Islet precursor cell (in vitro differentiated cells): Measurements from ENCODE around the gene HOXC5.
A peak's percentile ranks its signal among the peaks of the same experiment; 100 is the strongest.
"Not testable (repeated sequence)": the region's sequence is repeated elsewhere in the genome, so short reads cannot be mapped to it uniquely, and the experiment has no call there.

Source experiments
- DNase-seq: peaks from one replicate; pipeline ENCODE4 v3.0.0-alpha.2; 2018

Gene HOXC5

DNA sequence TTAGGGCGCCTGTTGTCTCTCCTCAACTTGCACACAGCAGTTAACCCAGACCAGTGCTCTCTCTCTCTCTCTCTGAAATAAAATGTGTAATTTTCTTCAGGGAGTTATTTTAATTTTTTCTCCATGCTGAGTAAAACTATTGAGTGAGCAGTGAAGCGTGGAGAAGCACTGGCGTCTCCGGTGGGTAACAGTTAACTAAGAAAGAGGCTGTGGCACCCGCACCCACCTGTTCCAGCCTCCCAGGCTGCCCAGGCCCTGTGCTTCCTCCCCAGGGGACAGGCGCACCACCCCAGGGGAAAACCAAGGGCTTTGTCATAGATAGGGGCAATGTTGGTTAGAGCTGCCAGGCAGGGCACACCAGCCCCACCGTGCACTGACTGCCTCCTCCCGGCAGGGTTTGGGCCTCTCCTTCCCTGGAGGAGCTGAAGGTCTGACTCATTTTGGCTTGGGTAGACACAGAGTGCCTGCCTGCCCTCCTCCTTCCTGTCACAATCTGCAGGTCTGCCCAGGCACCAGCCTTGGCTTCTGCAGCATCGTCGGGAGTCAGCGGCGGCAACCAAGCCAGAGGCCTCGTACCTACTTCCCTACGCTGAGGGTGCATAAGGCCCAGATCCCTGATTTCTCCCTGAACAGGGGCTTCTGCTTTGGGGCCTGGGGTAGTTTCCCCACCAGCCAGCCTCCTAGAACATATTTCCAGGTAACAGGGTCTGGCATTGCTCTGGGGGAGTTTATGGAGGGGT is 3.9 kb downstream of the HOXC5 start:
- DNase-seq = peak; percentile 95

DNA sequence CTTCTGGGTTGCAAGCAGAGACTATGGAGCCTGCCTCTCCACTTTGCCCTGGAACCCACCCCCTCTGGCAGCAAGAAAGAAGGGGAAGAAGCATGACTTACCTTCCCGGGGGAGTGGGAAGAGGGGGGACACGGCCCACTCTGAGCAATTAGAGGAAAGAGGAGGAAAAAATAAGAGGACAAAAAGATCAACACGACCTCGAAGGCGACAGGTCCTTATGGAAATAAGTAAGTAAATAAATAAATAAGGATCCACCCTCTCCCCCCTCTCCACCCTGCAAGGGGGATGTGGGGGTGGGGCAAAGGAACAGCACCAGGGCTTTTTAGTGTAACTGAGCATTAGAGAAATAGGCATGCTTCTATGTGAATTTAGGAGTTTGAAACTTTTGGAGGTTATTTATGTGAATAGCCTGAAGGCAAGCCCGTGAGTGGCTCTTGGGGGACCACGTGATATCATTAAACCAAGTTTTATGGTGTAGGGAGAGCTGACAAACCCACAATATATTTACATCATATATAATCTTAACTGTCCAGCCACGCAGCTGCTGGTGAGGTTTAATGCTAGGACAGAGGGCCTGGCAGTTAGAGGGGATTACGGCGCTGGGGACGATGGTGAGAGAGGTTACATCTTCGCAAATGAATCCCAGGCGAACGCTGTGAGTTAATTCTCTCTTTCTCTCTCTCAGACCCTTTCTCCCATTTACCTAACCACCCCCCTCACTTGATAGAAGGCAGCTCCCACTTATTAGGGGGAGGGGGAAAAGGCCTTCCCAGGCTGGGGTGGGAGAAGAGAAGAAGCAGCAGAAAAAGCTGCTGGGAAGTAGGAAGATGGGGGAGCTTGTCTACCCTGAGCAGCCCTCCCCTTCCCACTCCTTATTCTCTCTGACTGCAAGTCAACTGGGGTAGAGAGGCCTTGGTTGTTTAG is 4.8 kb downstream of the HOXC5 start:
- no peak for DNase-seq

DNA sequence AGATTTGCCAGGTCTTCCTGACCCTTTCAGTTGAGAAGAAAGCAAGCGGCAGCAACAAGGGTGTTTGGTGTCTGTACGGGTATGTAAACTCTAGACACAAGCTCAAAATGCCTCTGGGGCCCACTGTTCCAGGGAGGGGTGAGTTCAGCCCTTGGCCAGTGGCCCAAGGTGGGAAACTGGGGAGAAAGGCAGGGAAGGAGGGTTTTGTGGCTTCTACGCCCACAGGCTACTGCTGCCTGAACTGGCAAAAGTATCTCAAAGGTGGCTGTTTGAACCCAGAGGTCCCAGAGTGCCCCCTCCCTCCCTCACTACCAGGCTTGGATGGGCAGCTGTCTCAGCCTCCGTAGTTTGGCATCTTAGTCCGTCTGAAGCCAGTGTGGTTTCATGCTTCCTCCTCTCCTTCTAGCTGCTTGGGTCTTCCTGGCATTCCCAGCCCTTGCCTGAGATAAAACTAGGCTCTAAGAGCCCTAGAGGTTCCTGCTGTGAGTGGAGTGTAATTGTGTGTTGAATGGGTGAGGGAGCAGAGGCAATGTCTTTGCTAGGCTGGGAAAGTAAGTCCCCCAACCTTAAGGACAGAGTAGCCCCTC is 5.5 kb downstream of the HOXC5 start:
- peak; percentile 62 for DNase-seq

DNA sequence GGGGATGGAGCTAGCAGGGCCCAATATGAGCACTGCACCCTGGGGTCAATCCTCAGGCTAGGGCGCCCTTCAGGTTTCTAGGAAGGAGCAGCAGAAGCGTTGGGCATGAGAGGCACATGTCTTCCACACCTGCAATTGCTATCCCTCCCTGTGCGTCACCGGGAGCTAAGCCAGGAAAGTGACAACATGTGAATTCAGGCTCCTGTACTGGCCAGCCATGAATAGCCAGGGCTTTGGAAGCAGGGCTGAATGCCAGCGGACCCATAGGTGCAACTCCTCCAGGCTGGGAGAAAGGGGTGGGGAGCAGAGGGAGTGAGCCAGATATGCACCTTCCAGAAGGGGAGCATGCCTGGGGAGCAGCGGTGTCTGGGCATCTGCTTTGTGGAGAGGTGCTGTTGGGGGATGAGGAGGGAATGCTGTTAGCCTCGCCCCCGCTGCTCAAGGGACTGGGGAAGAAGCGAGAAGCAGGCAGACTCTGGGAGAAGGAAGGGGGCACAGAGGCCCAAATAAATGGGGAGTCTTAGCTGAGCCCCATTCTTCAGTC is 6.1 kb downstream of the HOXC5 start:
- DNase-seq = peak; percentile 63

DNA sequence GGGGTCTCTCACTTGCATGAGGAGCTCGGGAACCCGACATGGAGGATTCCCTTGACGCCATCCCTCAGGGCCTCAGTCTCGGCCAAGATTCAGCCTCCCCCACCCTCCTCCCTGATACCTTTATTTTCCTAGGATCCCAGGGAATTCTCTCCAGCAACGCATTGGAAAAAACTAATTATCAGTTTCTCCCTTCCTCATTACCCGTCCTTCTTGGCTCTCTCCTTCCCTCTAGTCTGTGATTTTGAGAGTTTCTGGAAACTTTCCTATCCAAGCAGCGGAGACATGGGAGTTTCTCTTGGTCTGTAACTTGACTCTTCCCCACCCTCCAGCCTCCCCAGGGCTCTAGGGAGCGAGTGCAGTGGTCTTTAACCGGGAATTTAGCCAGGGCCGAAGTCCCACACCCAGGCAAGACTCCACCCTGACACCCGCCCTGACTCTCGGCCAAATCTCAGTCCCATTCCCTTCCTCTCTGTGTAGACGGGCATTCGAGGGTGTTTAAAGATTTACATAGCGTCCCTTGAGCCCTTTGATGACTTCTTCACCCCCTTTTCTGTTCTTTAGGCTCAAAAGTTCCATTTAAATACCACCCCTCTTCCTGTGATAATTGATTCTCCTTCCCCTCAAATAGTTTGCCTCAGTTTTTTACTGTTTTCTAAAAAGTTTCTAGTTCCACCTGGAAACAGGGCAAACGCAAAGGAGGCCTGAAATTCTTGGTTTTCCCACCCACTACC is 6.7 kb downstream of the HOXC5 start:
- peak; percentile 76 for DNase-seq

DNA sequence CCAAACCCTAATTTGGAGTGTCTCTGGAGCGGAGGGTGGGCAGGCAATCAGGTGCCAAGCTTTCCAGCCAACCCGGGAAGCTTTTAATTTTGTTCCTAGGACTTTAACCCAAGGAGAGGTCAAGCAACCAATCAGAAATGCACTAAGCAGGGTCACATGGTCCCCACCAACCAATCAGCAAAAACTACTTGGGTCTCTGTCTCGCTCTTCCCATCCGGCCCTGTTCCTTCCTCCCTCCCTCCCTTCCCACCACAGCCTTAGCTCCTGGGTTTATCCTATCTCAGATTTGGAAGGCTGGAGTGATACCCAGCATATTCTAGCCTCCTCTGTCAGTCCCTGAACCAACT is 7.3 kb downstream of the HOXC5 start:
- peak; percentile 71 for DNase-seq

DNA sequence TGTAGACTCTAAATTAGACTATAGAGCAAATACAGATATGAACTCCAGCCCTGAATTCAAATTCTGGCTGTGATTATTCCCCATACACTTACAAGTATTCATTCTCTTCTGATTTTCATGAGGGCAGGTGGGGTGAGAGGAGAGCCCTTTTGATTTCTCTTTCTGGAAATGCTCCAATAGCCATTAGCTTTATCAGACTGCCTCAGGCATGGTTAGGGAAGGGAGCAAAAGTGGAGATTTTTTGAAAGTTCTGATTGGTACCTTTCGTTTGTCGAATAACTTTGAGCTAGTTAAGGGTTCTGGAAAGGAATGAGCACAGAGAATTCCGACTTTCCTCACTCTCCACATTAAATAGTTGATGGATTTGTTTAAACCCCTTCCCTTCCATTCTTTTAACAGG is 7.8 kb downstream of the HOXC5 start:
- no peak for DNase-seq

DNA sequence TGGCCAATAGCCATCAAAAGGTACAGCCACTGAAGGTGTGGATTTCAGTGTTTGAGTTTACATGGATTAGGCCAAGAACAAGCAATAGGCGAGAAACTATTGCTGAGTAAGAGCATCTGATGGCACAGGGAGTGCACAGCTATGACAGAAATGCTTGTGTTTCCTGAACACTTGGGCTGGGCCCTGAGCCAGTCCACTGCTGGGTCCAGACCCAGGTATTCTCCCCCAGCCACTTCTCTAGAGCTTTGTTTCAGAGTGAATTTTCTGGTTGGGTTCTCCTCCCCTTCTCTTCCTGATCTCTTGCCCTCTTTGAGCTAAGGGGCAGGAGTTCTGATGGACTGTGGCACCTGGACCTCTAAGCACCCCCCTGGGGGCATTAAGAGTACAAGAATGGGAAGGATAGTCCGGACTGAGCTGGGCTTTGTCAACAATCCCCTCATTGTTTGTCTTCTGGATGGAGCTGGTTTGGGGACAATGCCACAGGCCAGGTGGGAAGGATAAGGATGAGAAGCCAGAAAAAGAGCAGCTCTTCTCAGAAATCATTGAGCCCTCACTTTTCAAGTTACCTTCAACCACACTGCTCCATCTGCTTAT is 8.3 kb downstream of the HOXC5 start:
- DNase-seq = peak; percentile 61

DNA sequence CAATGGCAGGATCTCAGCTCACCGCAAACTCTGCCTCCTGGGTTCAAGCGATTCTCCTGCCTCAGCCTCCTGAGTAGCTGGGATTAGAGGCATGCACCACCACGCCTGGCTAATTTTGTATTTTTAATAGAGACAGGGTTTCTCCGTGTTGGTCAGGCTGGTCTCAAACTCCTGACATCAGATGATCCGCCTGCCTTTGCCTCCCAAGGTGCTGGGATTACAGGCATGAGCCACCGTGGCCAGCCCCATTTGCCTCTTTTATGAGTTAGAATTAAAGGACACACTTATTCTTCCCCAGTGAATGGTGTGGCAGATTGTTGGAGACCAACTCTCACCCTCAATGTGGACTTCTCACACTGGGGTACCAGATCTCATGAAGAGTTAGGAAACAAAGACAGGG is 9.2 kb downstream of the HOXC5 start:
- not testable (repeated sequence) for DNase-seq

DNA sequence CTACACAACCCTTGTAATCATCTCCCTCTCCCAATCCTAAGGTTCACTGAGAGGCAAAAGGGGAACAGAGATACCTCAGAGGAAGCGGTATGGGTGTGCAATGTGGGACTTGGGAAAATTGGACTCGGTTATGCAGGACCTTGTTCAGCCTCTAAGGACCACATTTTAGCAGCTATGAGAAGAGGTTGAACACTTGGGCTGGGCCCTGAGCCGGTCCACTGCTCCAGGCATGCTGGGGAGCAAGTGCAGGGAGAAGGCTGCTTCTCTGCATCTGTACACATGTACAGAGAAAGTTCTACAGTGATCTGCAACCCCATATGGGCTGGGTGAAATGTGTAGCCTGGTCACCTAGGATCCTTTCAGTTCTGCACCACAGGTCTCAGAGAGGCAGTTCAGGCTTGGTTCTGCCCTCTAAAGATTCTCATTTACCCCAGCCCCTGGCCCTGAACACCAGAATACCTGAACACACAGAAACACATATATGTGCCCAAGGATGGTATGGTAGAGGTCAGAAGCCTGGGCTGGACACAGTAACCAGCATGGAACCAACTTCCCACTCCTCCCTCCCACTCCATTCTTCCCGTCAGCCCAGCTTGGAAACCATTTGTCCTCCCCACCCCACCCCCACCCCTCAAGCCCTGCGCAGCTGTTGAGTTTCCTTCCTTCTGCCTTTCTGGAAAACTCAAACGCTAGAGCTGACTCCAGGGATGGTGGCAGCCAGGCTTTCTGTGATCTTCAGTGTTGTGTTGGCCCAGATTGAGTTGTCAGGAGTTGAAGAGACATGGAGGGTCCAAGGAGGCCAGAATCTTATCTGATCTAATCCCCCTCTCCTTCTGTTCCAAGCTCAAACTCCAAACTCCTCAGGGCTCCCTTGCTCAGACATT is 10.4 kb downstream of the HOXC5 start:
- no peak for DNase-seq

DNA sequence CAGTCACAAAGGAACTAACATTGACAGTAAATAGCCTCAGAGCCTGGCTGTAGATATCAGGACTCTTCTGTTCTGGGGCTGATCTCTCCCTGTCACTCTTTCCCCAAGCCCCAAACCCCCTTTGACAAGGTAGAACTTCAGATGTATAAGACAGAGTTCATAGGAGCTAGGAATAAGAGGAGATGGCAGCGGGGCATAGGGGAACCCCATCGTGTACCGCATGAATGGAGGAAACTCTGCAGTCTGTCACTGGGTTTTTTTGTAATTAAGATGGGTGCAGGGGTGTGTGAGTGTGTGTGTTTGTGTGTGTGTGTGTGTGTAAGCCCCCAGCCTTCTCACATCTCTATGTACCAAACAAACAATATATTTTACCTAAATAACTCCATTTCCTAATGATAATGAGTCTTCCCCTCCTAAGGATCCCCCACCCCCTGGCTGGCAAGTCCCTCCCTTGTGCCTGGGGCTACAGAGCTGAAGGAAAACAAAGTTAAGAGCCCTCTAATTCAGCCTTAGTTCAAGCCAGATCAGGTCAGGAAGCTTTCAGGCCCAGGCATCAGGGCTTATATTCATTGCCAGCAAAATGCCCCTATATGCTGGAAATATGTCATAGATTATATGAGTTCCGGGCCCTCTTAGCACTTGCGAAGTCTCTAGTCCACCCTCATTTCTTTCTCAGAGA is 11.7 kb downstream of the HOXC5 start:
- DNase-seq = peak; percentile 75

DNA sequence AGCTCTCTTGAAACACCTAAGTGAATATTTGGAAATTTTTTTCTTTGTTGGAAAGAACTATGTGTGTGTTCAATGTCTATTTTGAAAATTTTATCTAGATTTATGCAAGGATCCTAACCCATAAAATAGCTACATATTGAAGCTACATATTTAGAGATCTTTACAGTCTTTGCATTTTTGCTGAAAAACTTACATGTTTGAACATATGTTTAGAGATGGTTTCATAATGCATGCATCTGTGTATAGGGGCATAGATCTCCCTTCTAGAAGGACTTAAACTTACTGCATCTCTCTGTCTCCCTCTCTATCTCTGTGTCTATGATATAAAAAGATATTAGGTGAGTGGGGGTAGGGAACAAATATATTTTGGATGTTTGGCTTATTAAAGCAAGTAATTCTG is 12.6 kb downstream of the HOXC5 start:
- DNase-seq = no peak

DNA sequence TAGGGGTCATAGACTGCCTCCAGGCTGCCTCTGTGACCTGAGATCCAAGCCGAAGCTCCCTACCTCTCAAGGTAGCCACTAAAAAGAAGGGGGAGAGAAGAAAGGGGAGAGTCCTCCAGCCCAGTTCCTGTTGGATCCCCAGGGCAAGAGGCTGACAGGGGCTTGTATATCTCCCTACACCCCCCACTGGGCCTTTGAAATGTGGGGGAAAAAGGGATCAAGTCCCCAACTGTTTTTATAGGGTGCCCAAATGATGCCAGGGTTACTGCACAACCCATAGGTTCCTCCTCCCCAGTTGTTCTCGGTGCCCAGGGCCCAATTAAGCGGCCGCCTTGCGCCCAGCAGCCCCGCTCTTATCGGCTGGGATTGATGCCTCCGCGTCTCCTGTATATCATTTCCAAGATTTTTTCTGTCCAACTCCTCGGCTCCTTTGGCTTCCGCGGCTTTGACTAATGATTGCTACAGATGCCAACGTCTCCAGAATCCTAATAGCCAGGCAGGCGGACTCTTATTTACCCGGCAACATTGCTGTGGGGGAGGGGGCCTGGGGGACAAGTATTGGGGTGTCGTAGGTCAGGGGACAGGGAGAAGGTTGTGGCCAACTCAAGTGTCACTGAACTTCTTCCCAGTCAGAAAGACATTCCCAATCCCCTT is 13.1 kb downstream of the HOXC5 start:
- DNase-seq = no peak

DNA sequence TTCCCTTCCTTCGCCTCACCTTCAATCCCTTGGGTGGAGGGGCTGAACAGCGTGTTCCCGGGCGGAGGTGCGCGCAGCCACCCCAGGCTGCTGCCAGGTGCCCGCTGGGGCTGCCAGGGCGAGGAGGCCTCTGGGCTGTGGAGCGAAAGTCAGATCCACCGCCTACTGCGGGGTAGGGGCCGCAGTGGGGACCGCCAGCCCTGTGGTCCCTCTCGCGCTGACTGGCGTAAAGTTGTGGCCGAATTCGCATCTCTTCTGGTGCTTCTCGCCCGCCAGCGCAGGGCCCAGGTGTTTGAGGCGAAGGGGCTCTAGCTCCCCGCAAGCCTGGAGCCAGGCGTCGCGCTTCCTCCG is 13.9 kb downstream of the HOXC5 start:
- DNase-seq = no peak

DNA sequence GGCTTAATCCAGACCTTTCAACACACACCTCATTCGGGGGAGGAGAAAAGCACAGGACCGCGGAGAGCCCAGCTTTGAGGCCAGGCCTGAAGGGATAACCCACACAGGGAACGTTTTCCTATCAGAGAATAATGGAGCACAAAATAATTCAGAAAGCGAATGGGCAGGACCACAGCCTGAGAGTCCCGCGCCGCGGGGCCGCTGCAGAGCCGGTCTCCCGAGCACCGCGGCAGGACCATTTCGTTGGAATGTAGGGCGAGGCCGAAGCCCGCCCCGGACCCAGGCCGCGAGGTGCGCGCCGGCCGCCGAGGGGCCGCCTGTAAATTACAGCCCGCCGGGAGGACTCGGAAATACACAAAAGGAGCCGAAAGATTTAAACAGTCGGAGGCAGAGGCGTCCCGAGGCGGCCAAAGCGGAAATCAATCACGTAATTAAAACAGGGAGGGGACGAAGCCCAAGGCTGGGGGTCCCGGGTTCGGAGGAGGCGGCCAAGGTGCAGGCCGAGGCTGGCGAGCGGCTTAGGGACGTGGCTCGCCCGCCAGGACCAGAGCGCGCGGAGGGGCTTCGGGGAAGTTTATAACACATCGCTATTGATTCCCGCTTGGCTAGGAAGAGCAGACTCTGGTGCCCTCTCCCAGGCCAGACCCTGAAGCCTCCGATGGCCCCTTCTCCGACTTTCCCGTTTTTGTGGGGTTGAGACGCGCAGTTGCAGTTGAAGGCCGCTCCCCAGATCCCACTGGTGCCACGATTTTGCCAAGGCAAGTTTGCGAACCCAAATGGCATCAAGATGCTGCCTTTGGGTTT is 14.5 kb downstream of the HOXC5 start:
- peak; percentile 80 for DNase-seq

DNA sequence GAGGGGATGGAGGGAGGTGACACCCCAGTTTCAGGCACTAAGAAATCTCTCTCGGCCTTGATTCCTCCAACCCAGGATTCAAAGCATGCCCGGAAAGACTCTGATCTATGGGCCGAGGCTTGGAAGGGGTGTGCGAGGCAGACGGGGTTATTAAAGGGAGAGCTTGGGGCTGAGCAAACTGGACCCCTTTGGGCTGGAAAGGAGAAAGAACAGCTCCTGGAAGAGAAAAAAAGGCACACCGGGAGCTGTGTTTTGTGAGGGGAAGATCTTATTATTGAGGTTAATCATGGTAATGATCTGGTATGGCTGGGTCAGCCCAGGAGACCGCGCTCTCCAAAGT is 15.1 kb downstream of the HOXC5 start:
- no peak for DNase-seq

DNA sequence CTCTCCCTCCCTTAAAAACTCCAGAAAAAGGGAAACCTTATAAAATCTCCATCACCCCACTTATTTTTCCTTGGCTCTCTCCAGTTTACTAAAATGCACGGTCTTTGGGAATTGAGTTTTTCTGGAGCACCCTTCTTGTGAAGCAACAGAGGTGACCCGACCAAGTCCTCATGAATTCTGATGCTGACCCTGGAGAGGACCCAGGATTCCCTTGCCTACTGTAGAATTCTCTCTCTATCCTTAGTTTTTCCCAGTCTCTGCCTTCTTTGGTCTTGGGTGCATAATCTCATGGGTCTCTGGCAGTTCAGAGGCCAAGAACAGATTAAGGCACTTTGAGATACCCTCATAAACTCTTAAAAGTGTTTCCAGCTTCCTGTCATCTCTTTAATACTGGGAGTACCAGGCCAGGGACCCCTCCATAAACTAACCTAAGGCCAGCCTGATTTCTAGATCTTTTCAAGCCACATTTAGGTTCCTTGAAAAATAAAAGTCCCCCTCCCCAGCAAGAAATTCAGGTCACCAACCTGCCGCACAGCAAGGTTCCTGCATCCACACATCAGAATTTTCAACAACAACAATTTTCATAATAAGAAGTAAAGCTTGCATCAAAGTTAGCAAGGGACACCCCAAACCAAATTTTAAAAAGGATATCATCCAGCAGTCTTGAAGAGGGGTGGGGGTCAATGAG is 15.7 kb downstream of the HOXC5 start:
- no peak for DNase-seq

DNA sequence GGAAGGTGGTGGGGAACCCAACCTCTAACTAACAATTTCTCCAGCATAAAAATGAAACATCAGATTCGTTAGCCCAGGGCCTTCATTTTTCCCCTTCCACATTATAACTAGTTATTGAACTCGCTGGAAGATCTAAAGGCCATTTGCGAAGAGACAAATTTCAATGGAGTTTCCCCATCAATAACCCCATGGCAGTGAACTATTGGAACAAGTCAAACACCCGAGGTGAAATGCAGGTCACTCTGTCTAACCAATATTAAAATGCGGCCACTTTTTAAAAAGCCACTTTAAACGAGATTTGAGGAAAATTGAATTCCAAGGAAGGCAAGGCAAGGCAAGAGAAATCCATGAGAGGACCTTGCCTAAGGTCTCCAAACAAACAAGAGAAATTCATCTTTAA is 16.3 kb downstream of the HOXC5 start:
- no peak for DNase-seq

DNA sequence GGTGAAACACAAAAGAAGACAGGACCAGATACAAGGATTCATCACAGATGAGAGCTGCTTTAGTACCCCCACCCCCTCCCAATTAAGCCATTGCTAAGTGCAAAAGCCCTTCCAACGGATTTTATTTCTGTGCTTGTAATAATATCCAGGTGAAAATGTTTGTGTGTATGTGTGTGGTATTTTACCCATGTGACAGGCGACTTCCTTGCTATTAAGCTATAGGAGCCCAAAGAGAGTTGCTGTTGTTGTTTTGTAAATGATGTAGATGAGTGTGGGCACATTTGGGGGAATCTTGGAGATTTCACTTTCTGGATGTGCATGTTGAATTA is 17.6 kb downstream of the HOXC5 start:
- no peak for DNase-seq
